Liver (tissue), 9 donors: ENCODE measurements around the gene ANGPTL4. TPM values are rescaled to one million over a fixed set of nuclear protein-coding genes. Genes with fewer than 3 reads are reported as not detected.
A peak's percentile ranks its signal among the peaks of the same experiment; 100 is the strongest.

ENCODE experiments used
- DNase-seq: peaks from one replicate; pipeline ENCODE4 v3.0.0-alpha.2; 2017; ENCODE audit warnings: low spot score
- H3K27ac ChIP-seq, 2 donors: one replicate each; pipeline ENCODE4 v1.7.0; 2013; ENCODE audit warnings: inconsistent platforms in 2 of 2, low read length in 2 of 2, control low read depth in 1 of 2, low read depth in 1 of 2, mild to moderate bottlenecking in 1 of 2
- H3K27me3 ChIP-seq, 4 donors: one replicate each; pipeline versions ENCODE4 v1.6.1 to v1.7.0; 2013; ENCODE audit warnings: low read length in 3 of 4, inconsistent platforms in 1 of 4, mild to moderate bottlenecking in 1 of 4, moderate library complexity in 1 of 4; ENCODE audit not compliant: control insufficient read depth in 4 of 4, insufficient read depth in 4 of 4
- H3K36me3 ChIP-seq, 4 donors: one replicate each; pipeline versions ENCODE4 v1.6.1 to v1.7.0; 2013; ENCODE audit warnings: low read length in 3 of 4, mild to moderate bottlenecking in 3 of 4, low read depth in 1 of 4, moderate library complexity in 1 of 4; ENCODE audit not compliant: control insufficient read depth in 4 of 4, insufficient read depth in 3 of 4
- H3K4me1 ChIP-seq, 4 donors: one replicate each; pipeline versions ENCODE4 v1.6.1 to v1.7.0; 2013; ENCODE audit warnings: low read length in 3 of 4, mild to moderate bottlenecking in 3 of 4, moderate library complexity in 1 of 4; ENCODE audit not compliant: control insufficient read depth in 4 of 4, insufficient read depth in 4 of 4
- H3K4me3 ChIP-seq, 3 donors: one replicate each; pipeline versions ENCODE4 v1.6.1 to v1.7.0; 2013; ENCODE audit warnings: low read length in 3 of 3, control low read depth in 1 of 3, low read depth in 1 of 3, mild to moderate bottlenecking in 1 of 3
- H3K9ac ChIP-seq, 2 donors: one replicate each; pipeline ENCODE4 v1.7.0; 2013; ENCODE audit warnings: low read length in 2 of 2, mild to moderate bottlenecking in 2 of 2, moderate library complexity in 2 of 2, control low read depth in 1 of 2, low read depth in 1 of 2
- H3K9me3 ChIP-seq, 4 donors: one replicate each; pipeline versions ENCODE4 v1.6.1 to v1.7.0; 2013; ENCODE audit warnings: low read length in 3 of 4; ENCODE audit not compliant: control insufficient read depth in 4 of 4
- ATF3 ChIP-seq: IDR thresholded peaks from 2 replicates; pipeline ENCODE4 v1.6.1; 2016; ENCODE audit warnings: antibody characterized with exemption
- CTCF ChIP-seq: fragments of 150-350 bp; IDR thresholded peaks from 2 replicates; pipeline ENCODE4 v1.5.1; 2017; ENCODE audit warnings: improper control_type of control experiment, low read depth, low read length; ENCODE audit not compliant: missing input control
- EGR1 ChIP-seq, 2 donors: IDR thresholded peaks; 2 replicates each; pipeline ENCODE4 v1.6.1; 2016 to 2018; ENCODE audit warnings: antibody characterized with exemption in 2 of 2, low read depth in 2 of 2
- FOXA1 ChIP-seq: IDR thresholded peaks from 2 replicates; pipeline ENCODE4 v1.6.1; 2016; ENCODE audit warnings: antibody characterized with exemption
- FOXA2 ChIP-seq: IDR thresholded peaks from 2 replicates; pipeline ENCODE4 v1.6.1; 2016; ENCODE audit warnings: antibody characterized with exemption
- GABPA ChIP-seq, 2 donors: IDR thresholded peaks in 1 of 2; conservative IDR thresholded peaks in 1 of 2; 2 replicates each; pipeline ENCODE4 v1.6.1; 2016; ENCODE audit warnings: antibody characterized with exemption in 2 of 2, mild to moderate bottlenecking in 1 of 2, moderate library complexity in 1 of 2
- HNF4A ChIP-seq, 2 donors: conservative IDR thresholded peaks; 2 replicates each; pipeline ENCODE4 v1.6.1; 2016; ENCODE audit warnings: antibody characterized with exemption in 2 of 2, mild to moderate bottlenecking in 2 of 2
- HNF4G ChIP-seq: IDR thresholded peaks from 2 replicates; pipeline ENCODE4 v1.6.1; 2016; ENCODE audit warnings: antibody characterized with exemption
- JUND ChIP-seq, 2 donors: IDR thresholded peaks; 2 replicates each; pipeline ENCODE4 v1.6.1; 2016; ENCODE audit warnings: antibody characterized with exemption in 2 of 2
- NR2F2 ChIP-seq: IDR thresholded peaks from 2 replicates; pipeline ENCODE4 v1.6.1; 2016; ENCODE audit warnings: antibody characterized with exemption
- RAD21 ChIP-seq, 2 donors: IDR thresholded peaks; 2 replicates each; pipeline ENCODE4 v1.6.1; 2016; ENCODE audit warnings: antibody characterized with exemption in 2 of 2, mild to moderate bottlenecking in 2 of 2
- RXRA ChIP-seq, 2 donors: IDR thresholded peaks; 2 replicates each; pipeline ENCODE4 v1.6.1; 2017 to 2018; ENCODE audit warnings: antibody characterized with exemption in 2 of 2, mild to moderate bottlenecking in 1 of 2
- SP1 ChIP-seq: IDR thresholded peaks from 2 replicates; pipeline ENCODE4 v1.6.1; 2018; ENCODE audit warnings: antibody characterized with exemption, mild to moderate bottlenecking
- TAF1 ChIP-seq: conservative IDR thresholded peaks from 2 replicates; pipeline ENCODE4 v1.6.1; 2016; ENCODE audit warnings: antibody characterized with exemption, mild to moderate bottlenecking
- YY1 ChIP-seq: IDR thresholded peaks from 2 replicates; pipeline ENCODE4 v1.6.1; 2016; ENCODE audit warnings: antibody characterized with exemption, mild to moderate bottlenecking
- ZBTB33 ChIP-seq: IDR thresholded peaks from 2 replicates; pipeline ENCODE4 v1.6.1; 2016; ENCODE audit warnings: antibody characterized with exemption
- WGBS: extraction: QIAGEN DNeasy Blood & Tissue Kit; methylation state at CpG from one replicate; pipeline ENCODE4 v1.1.7; 2013; 5-methylcytosine and 5-hydroxymethylcytosine counted together
- polyA plus RNA-seq, 2 donors: library from polyadenylated mRNA; stranded (reverse) in 1 of 2; unstranded in 1 of 2; fragments of 200-250 nt in 1 of 2; fragments of >200 nt in 1 of 2; fragmentation: Nextera tagmentation in 1 of 2; extraction: Ambion mirVana in 1 of 2; gene quantifications; one replicate each; pipeline versions ENCODE4 v1.2.1 to v1.2.3, GENCODE V29; 2013 to 2015
- total RNA-seq, 2 donors: library from RNA; depleted of rRNA; stranded (reverse); fragments of >200 nt; gene quantifications; one replicate each; pipeline ENCODE4 v1.2.3, GENCODE V29; 2014
- donor health status: healthy.
- donor health status: healthy.
- donor health status: healthy.
- donor health status: healthy.
- donor health status: healthy.

ANGPTL4 gene
- total and polyA plus RNA-seq, 4 donors, result 0.65 to 144 (median 71.6) TPM

- WGBS, result 92% methylated on average over 14 of the region's 14 CpGs
- Histone ChIP-seq H3K4me1 (peaks cover 15 to 62% (median 46%) of the 10 kb centered on the region in 4 donors), H3K36me3 (peaks cover 0 to 12% (median 9%) of the 10 kb centered on the region in 4 donors), H3K27ac (peak overlapping the region in 1 of 2 donors; percentile 2), H3K9me3 (no peaks in the 10 kb centered on the region), H3K4me3 (no peak overlapping the region), H3K9ac (no peak overlapping the region), H3K27me3 (no peaks in the 10 kb centered on the region)
- TF ChIP-seq EGR1 (IDR thresholded peaks at IDR 0.05; ENCODE audit: low read depth in 2 of 2), result no peak
- no peak for DNase-seq
Measured at GRCh38 chr19:8395621-8396082, 31.7 kb downstream of the ANGPTL4 start.

- Histone ChIP-seq H3K27me3 (no peaks in the 10 kb centered on the region), H3K4me3 (no peak overlapping the region), H3K36me3 (peaks cover 0 to 12% (median 9%) of the 10 kb centered on the region in 4 donors), H3K9ac (no peak overlapping the region), H3K27ac (peak overlapping the region in 1 of 2 donors; percentile 2), H3K9me3 (no peaks in the 10 kb centered on the region), H3K4me1 (peaks cover 15 to 57% (median 42%) of the 10 kb centered on the region in 4 donors)
- TF ChIP-seq NR2F2 (peak; percentile 9), RXRA (IDR thresholded peaks at IDR 0.05) (no peak)
- 71% methylated on average over 7 of the region's 7 CpGs for WGBS
- no peak for DNase-seq
Measured at GRCh38 chr19:8396185-8396562, 32.2 kb downstream of the ANGPTL4 start.

GRCh38 chr19:8396563-8397203 is 32.7 kb downstream of the ANGPTL4 start:
- Histone ChIP-seq H3K9me3 (no peaks in the 10 kb centered on the region), H3K27ac (no peak overlapping the region), H3K4me1 (peaks cover 15 to 52% (median 37%) of the 10 kb centered on the region in 4 donors), H3K36me3 (peaks cover 0 to 13% (median 10%) of the 10 kb centered on the region in 4 donors), H3K27me3 (no peaks in the 10 kb centered on the region), H3K4me3 (no peak overlapping the region), H3K9ac (no peak overlapping the region)
- TF ChIP-seq RAD21 (IDR thresholded peaks at IDR 0.05) (peak; percentile 62 to 79), ZBTB33 (no peak), CTCF (peak; percentile 62), HNF4A (conservative IDR thresholded peaks at IDR 0.05) (no peak), HNF4G (no peak)
- DNase-seq, result peak; percentile 75
- 68% methylated on average over 22 of the region's 22 CpGs for WGBS

GRCh38 chr19:8397271-8397670 is 33.3 kb downstream of the ANGPTL4 start:
- Histone ChIP-seq H3K4me1 (peaks cover 11 to 46% (median 32%) of the 10 kb centered on the region in 4 donors), H3K27ac (peak overlapping the region in 1 of 2 donors; percentile 1), H3K4me3 (no peak overlapping the region), H3K9me3 (no peaks in the 10 kb centered on the region), H3K27me3 (no peaks in the 10 kb centered on the region), H3K36me3 (peaks cover under 1 to 19% (median 11%) of the 10 kb centered on the region in 4 donors), H3K9ac (no peak overlapping the region)
- no peak for TF ChIP-seq RAD21 (IDR thresholded peaks at IDR 0.05)
- no peak for TF ChIP-seq FOXA1
- no peak for TF ChIP-seq JUND (IDR thresholded peaks at IDR 0.05)
- TF ChIP-seq YY1, result no peak
- TF ChIP-seq HNF4A (conservative IDR thresholded peaks at IDR 0.05), result no peak
- no peak for TF ChIP-seq NR2F2
- no peak for TF ChIP-seq TAF1
- TF ChIP-seq FOXA2, result no peak
- no peak for TF ChIP-seq ATF3
- TF ChIP-seq SP1, result no peak
- no peak for TF ChIP-seq RXRA (IDR thresholded peaks at IDR 0.05)
- TF ChIP-seq CTCF, result no peak
- TF ChIP-seq HNF4G, result no peak
- TF ChIP-seq GABPA (IDR thresholded peaks at IDR 0.05 in 1 of 2, conservative IDR thresholded peaks at IDR 0.05 in 1 of 2), result no peak
- 67% methylated on average over 7 of the region's 7 CpGs for WGBS
- DNase-seq, result no peak
